Spleen (tissue), 11 donors: Measurements from ENCODE around the gene ZNF507. TPM values are rescaled to one million over a fixed set of nuclear protein-coding genes. Genes with fewer than 3 reads are reported as not detected.

ENCODE experiments used
- DNase-seq: peaks from one replicate; pipeline ENCODE4 v3.0.0-alpha.2; 2020
- H3K27ac ChIP-seq, 8 donors: fragments of 200-600 bp; sonication (generic) in 7 of 8; 1 replicate in 4 of 8; 2 replicates in 4 of 8; pipeline versions ENCODE4 v1.5.0 to v1.8.0; 2016 to 2021; ENCODE audit warnings: inconsistent platforms in 4 of 8, mild to moderate bottlenecking in 4 of 8, moderate library complexity in 1 of 8
- H3K27me3 ChIP-seq, 7 donors: fragments of 200-600 bp; sonication (generic) in 6 of 7; replicated peaks in 1 of 7; 1 replicate in 4 of 7; 2 replicates in 3 of 7; pipeline versions ENCODE4 v1.5.0 to v1.8.0; 2016 to 2021; ENCODE audit warnings: inconsistent platforms in 3 of 7, mild to moderate bottlenecking in 1 of 7
- H3K36me3 ChIP-seq, 6 donors: fragments of 200-600 bp; sonication (generic) in 5 of 6; 1 replicate in 4 of 6; 2 replicates in 2 of 6; pipeline versions ENCODE4 v1.5.0 to v1.8.0; 2016 to 2021; ENCODE audit warnings: inconsistent platforms in 2 of 6
- H3K4me1 ChIP-seq, 6 donors: fragments of 200-600 bp; sonication (generic) in 5 of 6; 1 replicate in 3 of 6; 2 replicates in 3 of 6; pipeline versions ENCODE4 v1.5.0 to v1.8.0; 2016 to 2021; ENCODE audit warnings: inconsistent platforms in 3 of 6
- H3K4me3 ChIP-seq, 8 donors: fragments of 200-600 bp; sonication (generic) in 7 of 8; 1 replicate in 4 of 8; 2 replicates in 4 of 8; pipeline versions ENCODE4 v1.5.0 to v1.8.0; 2016 to 2021; ENCODE audit warnings: inconsistent platforms in 4 of 8, mild to moderate bottlenecking in 4 of 8, moderate library complexity in 2 of 8
- H3K9me3 ChIP-seq, 8 donors: fragments of 200-600 bp; sonication (generic) in 7 of 8; 1 replicate in 4 of 8; 2 replicates in 4 of 8; pipeline versions ENCODE4 v1.5.0 to v1.8.0; 2016 to 2021; ENCODE audit warnings: inconsistent platforms in 4 of 8
- CTCF ChIP-seq, 11 experiments: fragments of 200-600 bp in 7 of 11; fragments of 450-650 bp in 4 of 11; sonication (generic) in 4 of 11; IDR thresholded peaks in 8 of 11; conservative IDR thresholded peaks in 3 of 11; 1 replicate in 7 of 11; 2 replicates in 4 of 11; pipeline versions ENCODE4 v1.4.0 to v1.8.0; 2016 to 2021; ENCODE audit warnings: antibody characterized with exemption in 11 of 11, inconsistent platforms in 4 of 11, mild to moderate bottlenecking in 1 of 11
- POLR2A ChIP-seq, 3 donors: fragments of 450-650 bp; IDR thresholded peaks; one replicate each; pipeline ENCODE4 v1.5.1; 2017; ENCODE audit warnings: antibody characterized with exemption in 3 of 3, mild to moderate bottlenecking in 1 of 3
- POLR2AphosphoS5 ChIP-seq, 3 donors: sonication (generic); formaldehyde crosslinking; IDR thresholded peaks; one replicate each; pipeline ENCODE4 v1.5.1; 2017; ENCODE audit warnings: antibody characterized with exemption in 3 of 3
- WGBS, 5 donors: extraction: QIAGEN DNeasy Blood & Tissue Kit in 3 of 5; methylation state at CpG; one replicate each; pipeline versions ENCODE4 v1.1.5 to v1.1.7; 2013 to 2018; 5-methylcytosine and 5-hydroxymethylcytosine counted together
- intact Hi-C: fragments of 100-400 bp; cut with DNase I; formaldehyde crosslinking; loops from one replicate; pipeline ENCODE4 v1.15.0; 2023; ENCODE audit warnings: low total_unique reads
- polyA plus RNA-seq, 3 donors: library from polyadenylated mRNA; stranded (reverse); fragments of 200-250 nt; gene quantifications; one replicate each; pipeline ENCODE4 v1.2.1, GENCODE V29; 2013
- total RNA-seq, 7 donors: library from RNA; depleted of rRNA in 3 of 7; stranded (reverse); fragments of >200 nt in 3 of 7; fragmentation: NEBNext Ultra II Directional in 4 of 7; extraction: Animal tissue kit (Norgen Biotek cat#: 25700) in 4 of 7; gene quantifications; one replicate each; pipeline versions ENCODE4 v1.1.0 to v1.2.1, GENCODE V29; 2016 to 2021
- donor health status: healthy with polysubstance abuse.
- donor health status: DM: no; HTN: no; CAD: no; lungs with moderate emphysema.
- donor health status: DM: no; HTN: no; CAD: no.
- donor health status: Bipolar disorder and iron deficiency.
- donor health status: healthy.
- donor health status: DM: no; HTN: no; CAD: no.
- donor health status: DM: yes; HTN: yes; CAD: no.

ZNF507 gene
- total and polyA plus RNA-seq, 10 donors, result 3.6 to 31.4 (median 23.7) TPM

- Histone ChIP-seq H3K4me1 (no peaks in the 10 kb centered on the region), H3K27ac (no peak overlapping the region), H3K4me3 (no peak overlapping the region), H3K36me3 (peaks cover 0 to 98% (median 62%) of the 10 kb centered on the region in 6 donors), H3K9me3 (no peaks in the 10 kb centered on the region), H3K27me3 (no peaks in the 10 kb centered on the region)
- DNase-seq, result no peak
- 88 to 98% (median 94%) methylated on average over 3 of the region's 3 CpGs for WGBS, 5 donors
- TF ChIP-seq CTCF (IDR thresholded peaks at IDR 0.05 in 8 of 11, conservative IDR thresholded peaks at IDR 0.05 in 3 of 11), result no peak
- no peak for TF ChIP-seq POLR2A (IDR thresholded peaks at IDR 0.05)
- no peak for TF ChIP-seq POLR2AphosphoS5 (IDR thresholded peaks at IDR 0.05)
- intact Hi-C loops, result no loop called here
Observed at GRCh38 chr19:32380269-32380668, 34.9 kb downstream of the ZNF507 start.

- Histone ChIP-seq H3K4me3 (no peak overlapping the region), H3K9me3 (no peaks in the 10 kb centered on the region), H3K4me1 (no peaks in the 10 kb centered on the region), H3K27me3 (no peaks in the 10 kb centered on the region), H3K27ac (no peak overlapping the region), H3K36me3 (peaks cover 0 to 48% (median 13%) of the 10 kb centered on the region in 6 donors)
- TF ChIP-seq POLR2AphosphoS5 (IDR thresholded peaks at IDR 0.05) (no peak), CTCF (IDR thresholded peaks at IDR 0.05 in 8 of 11, conservative IDR thresholded peaks at IDR 0.05 in 3 of 11) (no peak), POLR2A (IDR thresholded peaks at IDR 0.05) (no peak)
- intact Hi-C loops, result no loop called here
- 93 to 97% (median 94%) methylated on average over 7 of the region's 7 CpGs for WGBS, 5 donors
- no peak for DNase-seq
Observed at GRCh38 chr19:32387701-32388392, 42.4 kb downstream of the ZNF507 start.

GRCh38 chr19:32388393-32388855 lies 43.0 kb downstream of the ZNF507 start:
- H3K27ac ChIP-seq, result no peak overlapping the region
- no peak for DNase-seq
- TF ChIP-seq POLR2A (IDR thresholded peaks at IDR 0.05) (no peak), CTCF (IDR thresholded peaks at IDR 0.05 in 8 of 11, conservative IDR thresholded peaks at IDR 0.05 in 3 of 11) (no peak), POLR2AphosphoS5 (IDR thresholded peaks at IDR 0.05) (no peak)

GRCh38 chr19:32392901-32393300 lies 47.5 kb downstream of the ZNF507 start:
- Histone ChIP-seq H3K9me3 (no peaks in the 10 kb centered on the region), H3K4me3 (no peak overlapping the region), H3K4me1 (no peaks in the 10 kb centered on the region), H3K36me3 (peaks cover 0 to 8% (median 0%) of the 10 kb centered on the region in 6 donors), H3K27ac (no peak overlapping the region), H3K27me3 (no peaks in the 10 kb centered on the region)
- intact Hi-C loops, result no loop called here
- TF ChIP-seq CTCF (IDR thresholded peaks at IDR 0.05 in 8 of 11, conservative IDR thresholded peaks at IDR 0.05 in 3 of 11) (no peak), POLR2AphosphoS5 (IDR thresholded peaks at IDR 0.05) (no peak), POLR2A (IDR thresholded peaks at IDR 0.05) (no peak)
- 89 to 97% (median 95%) methylated on average over 3 of the region's 3 CpGs for WGBS, 5 donors
- no peak for DNase-seq

More at GRCh38 chr19:32388393-32388855, 43.0 kb downstream of the ZNF507 start:
- Histone ChIP-seq H3K27me3 (no peaks in the 10 kb centered on the region), H3K4me3 (no peak overlapping the region), H3K36me3 (peaks cover 0 to 43% (median 7%) of the 10 kb centered on the region in 6 donors), H3K9me3 (no peaks in the 10 kb centered on the region), H3K4me1 (no peaks in the 10 kb centered on the region)
- intact Hi-C loops, result no loop called here
- 95 to 100% (median 96%) methylated on average over 3 of the region's 3 CpGs for WGBS, 5 donors
